GM12878 (cell line): ENCODE measurements around the gene SLC1A7.

ENCODE experiments used
- CHD2 ChIP-seq: IDR thresholded peaks from 2 replicates; pipeline ENCODE4 v1.6.1; 2011; ENCODE audit warnings: low read depth, low read length, improper control_type of control experiment, borderline replicate concordance
- CTCF ChIP-seq, 3 experiments: IDR thresholded peaks in 2 of 3; conservative IDR thresholded peaks in 1 of 3; 2 replicates each; pipeline ENCODE4 v1.5.1; 2011; ENCODE audit warnings: low read depth in 3 of 3, low read length in 3 of 3, mild to moderate bottlenecking in 3 of 3, control low read depth in 2 of 3, moderate library complexity in 2 of 3, inconsistent platforms in 1 of 3, mixed read lengths in 1 of 3; ENCODE audit not compliant: control insufficient read depth in 2 of 3, insufficient read depth in 1 of 3; ENCODE audit errors: extremely low read depth in 1 of 3
- EP300 ChIP-seq, 2 experiments: fragments of 150-350 bp in 1 of 2; IDR thresholded peaks; 2 replicates each; pipeline ENCODE4 v1.6.1; 2011 to 2012; ENCODE audit warnings: low read depth in 2 of 2, low read length in 2 of 2, borderline replicate concordance in 1 of 2, improper control_type of control experiment in 1 of 2, inconsistent platforms in 1 of 2; ENCODE audit not compliant: control insufficient read depth in 1 of 2
- GABPA ChIP-seq: IDR thresholded peaks from 2 replicates; pipeline ENCODE4 v1.6.1; 2014; ENCODE audit warnings: antibody characterized with exemption, low read depth, mild to moderate bottlenecking, inconsistent platforms
- HDAC6 ChIP-seq: fragments of 200-600 bp; sonication (generic); IDR thresholded peaks from one replicate; pipeline ENCODE4 v1.8.0; 2017; ENCODE audit warnings: antibody characterized with exemption; ENCODE audit not compliant: unreplicated experiment
- IRF4 ChIP-seq: IDR thresholded peaks from 2 replicates; pipeline ENCODE4 v1.6.1; 2011; ENCODE audit warnings: low read depth, low read length
- LARP7 ChIP-seq: fragments of 450-650 bp; IDR thresholded peaks from 2 replicates; pipeline ENCODE4 v1.6.1; 2017; ENCODE audit warnings: mild to moderate bottlenecking
- MAX ChIP-seq: IDR thresholded peaks from 2 replicates; pipeline ENCODE4 v1.6.1; 2012; ENCODE audit warnings: low read depth, low read length, improper control_type of control experiment
- RCOR1 ChIP-seq: conservative IDR thresholded peaks from 2 replicates; pipeline ENCODE4 v1.6.1; 2012; ENCODE audit warnings: low read depth, low read length, improper control_type of control experiment
- SMAD1 ChIP-seq: fragments of 450-650 bp; IDR thresholded peaks from 2 replicates; pipeline ENCODE4 v1.6.1; 2018; ENCODE audit warnings: mild to moderate bottlenecking, low read depth; ENCODE audit not compliant: partially characterized antibody
- TBL1XR1 ChIP-seq: IDR thresholded peaks from 2 replicates; pipeline ENCODE4 v1.6.1; 2012; ENCODE audit warnings: low read depth, low read length, improper control_type of control experiment

GRCh38 chr1:53082826-53083455 is 59.5 kb downstream of the SLC1A7 start:
- no peak for TF ChIP-seq CTCF (IDR thresholded peaks at IDR 0.05 in 2 of 3, conservative IDR thresholded peaks at IDR 0.05 in 1 of 3; ENCODE audit: control insufficient read depth in 2 of 3, extremely low read depth in 1 of 3, insufficient read depth in 1 of 3, low read depth in 3 of 3, low read length in 3 of 3)
- no peak for TF ChIP-seq LARP7
- TF ChIP-seq HDAC6 = no peak
- TF ChIP-seq SMAD1 = no peak
- TF ChIP-seq RCOR1 = no peak
- TF ChIP-seq TBL1XR1 = no peak
- TF ChIP-seq CHD2 = no peak
- no peak for TF ChIP-seq GABPA
- no peak for TF ChIP-seq IRF4
- TF ChIP-seq EP300 (IDR thresholded peaks at IDR 0.05; ENCODE audit: borderline replicate concordance in 1 of 2, control insufficient read depth in 1 of 2, low read depth in 2 of 2, low read length in 2 of 2) = no peak
- TF ChIP-seq MAX = no peak
